ENCODE results near the gene LRRC72. TPM values are rescaled to one million over a fixed set of nuclear protein-coding genes. Genes with fewer than 3 reads are reported as not detected.

Gene LRRC72
- total RNA-seq, 1 donor from 2014 or later = not detected

- TF ChIP-seq CTCF (IDR thresholded peaks at IDR 0.05) = no peak
- Mint-ChIP-seq H3K4me3 (ENCODE audit: unreplicated experiment) (no peak overlapping the region), H3K27me3 (ENCODE audit: unreplicated experiment) (no peaks in the 10 kb centered on the region), H3K36me3 (ENCODE audit: unreplicated experiment) (no peaks in the 10 kb centered on the region), H3K4me1 (ENCODE audit: unreplicated experiment) (peaks cover 15% of the 10 kb centered on the region), H3K27ac (ENCODE audit: unreplicated experiment) (no peak overlapping the region), H3K9me3 (ENCODE audit: unreplicated experiment) (no peaks in the 10 kb centered on the region)
- DNase-seq (ENCODE audit: extremely low spot score, unreplicated experiment) = no peak
Measured at GRCh38 chr7:16562456-16563220, 36.0 kb downstream of the LRRC72 start.

DNA sequence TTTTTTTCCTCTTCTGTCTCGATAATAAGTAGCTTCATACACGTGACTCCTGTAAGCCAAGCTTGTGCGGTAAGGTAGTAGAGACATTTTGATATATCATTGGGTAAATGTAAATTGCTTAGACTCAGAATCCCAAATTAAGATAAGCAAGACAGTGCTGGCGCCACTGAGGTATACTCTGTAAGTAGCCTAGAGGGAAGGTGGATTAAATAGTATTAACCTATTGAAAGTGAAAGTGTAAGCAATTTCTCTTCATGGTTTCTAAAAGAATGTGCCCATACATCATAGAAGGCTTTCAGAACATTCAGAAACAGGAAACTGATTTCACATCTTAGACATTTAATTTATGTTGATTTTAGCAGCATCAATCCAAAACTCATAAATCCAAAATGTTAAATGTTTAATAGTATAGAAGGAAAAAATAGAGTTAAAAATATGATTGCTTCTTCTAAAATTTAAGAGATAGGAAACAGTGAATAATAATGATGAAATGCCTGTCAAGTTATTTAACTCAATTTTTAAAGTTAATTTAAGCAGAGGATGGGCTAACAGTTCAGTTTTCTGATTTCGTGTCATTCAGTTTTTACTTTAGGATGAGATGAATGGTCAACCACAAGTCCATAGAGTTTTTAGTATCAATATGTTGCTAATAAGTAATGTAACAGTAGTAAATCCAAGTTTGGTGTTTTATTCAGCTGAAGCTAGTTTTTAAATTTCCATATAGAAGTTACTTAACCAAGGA, 36.8 kb downstream of the LRRC72 start:
- no peak overlapping the region for H3K27ac Mint-ChIP-seq (ENCODE audit: unreplicated experiment)
- TF ChIP-seq CTCF (IDR thresholded peaks at IDR 0.05) = no peak
- DNase-seq (ENCODE audit: extremely low spot score, unreplicated experiment) = no peak

DNA sequence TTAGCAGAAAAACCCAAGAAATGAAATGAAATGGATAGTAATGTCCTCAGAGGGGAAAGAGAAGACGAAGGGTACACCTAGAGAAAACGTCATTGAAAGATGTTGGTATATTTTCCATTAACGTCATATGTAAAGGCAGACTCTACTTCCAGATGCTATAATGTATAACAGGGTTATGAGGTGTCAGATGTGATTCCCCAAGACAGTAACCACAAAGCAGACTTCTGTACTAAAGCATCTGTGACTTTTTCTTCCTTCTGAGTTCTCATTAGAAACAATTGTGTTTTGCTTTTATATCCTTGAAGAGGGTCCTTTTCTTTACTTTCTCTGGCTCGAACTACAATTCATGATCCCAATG, 37.4 kb downstream of the LRRC72 start:
- Mint-ChIP-seq H3K27ac (ENCODE audit: unreplicated experiment) (no peak overlapping the region), H3K4me3 (ENCODE audit: unreplicated experiment) (no peak overlapping the region), H3K9me3 (ENCODE audit: unreplicated experiment) (no peaks in the 10 kb centered on the region), H3K36me3 (ENCODE audit: unreplicated experiment) (no peaks in the 10 kb centered on the region), H3K27me3 (ENCODE audit: unreplicated experiment) (no peaks in the 10 kb centered on the region), H3K4me1 (ENCODE audit: unreplicated experiment) (peaks cover 15% of the 10 kb centered on the region)
- DNase-seq (ENCODE audit: extremely low spot score, unreplicated experiment) = no peak
- no peak for TF ChIP-seq CTCF (IDR thresholded peaks at IDR 0.05)

More for the DNA sequence above, 36.8 kb downstream of the LRRC72 start:
- H3K4me3 Mint-ChIP-seq (ENCODE audit: unreplicated experiment) = no peak overlapping the region
- H3K27me3 Mint-ChIP-seq (ENCODE audit: unreplicated experiment) = no peaks in the 10 kb centered on the region
- no peaks in the 10 kb centered on the region for H3K9me3 Mint-ChIP-seq (ENCODE audit: unreplicated experiment)
- H3K36me3 Mint-ChIP-seq (ENCODE audit: unreplicated experiment) = no peaks in the 10 kb centered on the region
- peaks cover 15% of the 10 kb centered on the region for H3K4me1 Mint-ChIP-seq (ENCODE audit: unreplicated experiment)

DNA sequence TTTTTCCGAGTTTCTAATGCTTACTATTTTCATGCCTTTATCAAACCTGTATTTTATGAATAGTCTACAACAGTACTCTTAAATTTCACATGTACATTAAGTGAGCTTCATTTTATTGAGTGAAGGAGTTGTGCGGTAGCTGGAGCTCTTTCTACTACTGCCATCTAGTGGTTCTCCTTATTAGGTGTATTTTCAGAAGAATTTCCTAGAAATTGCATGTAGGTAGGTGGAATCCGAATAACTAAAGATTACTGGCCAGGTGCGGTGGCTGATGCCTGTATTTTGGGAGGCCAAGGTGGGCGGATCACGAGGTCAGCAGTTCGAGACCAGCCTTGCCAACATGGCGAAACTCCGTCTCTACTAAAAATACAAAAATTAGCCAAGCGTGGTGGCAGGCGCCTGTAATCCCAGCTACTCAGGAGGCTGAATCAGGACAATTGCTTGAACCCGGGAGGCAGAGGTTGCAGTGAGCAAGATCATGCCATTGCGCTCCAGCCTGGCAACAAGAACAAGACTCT, 38.3 kb downstream of the LRRC72 start:
- no peak for DNase-seq (ENCODE audit: extremely low spot score, unreplicated experiment)

More for the DNA sequence above, 38.3 kb downstream of the LRRC72 start:
- Mint-ChIP-seq H3K4me1 (ENCODE audit: unreplicated experiment) (peaks cover 15% of the 10 kb centered on the region), H3K36me3 (ENCODE audit: unreplicated experiment) (no peaks in the 10 kb centered on the region), H3K27me3 (ENCODE audit: unreplicated experiment) (no peaks in the 10 kb centered on the region), H3K9me3 (ENCODE audit: unreplicated experiment) (no peaks in the 10 kb centered on the region), H3K4me3 (ENCODE audit: unreplicated experiment) (no peak overlapping the region), H3K27ac (ENCODE audit: unreplicated experiment) (no peak overlapping the region)
- TF ChIP-seq CTCF (IDR thresholded peaks at IDR 0.05) = peak; percentile 81
